Breast epithelium (tissue), 3 donors: ENCODE measurements around the gene PRKG1.

Experiments
- CTCF ChIP-seq, 3 donors: fragments of 450-650 bp; IDR thresholded peaks; one replicate each; pipeline ENCODE4 v1.5.1; 2016 to 2017; ENCODE audit warnings: antibody characterized with exemption in 3 of 3, mild to moderate bottlenecking in 3 of 3, moderate library complexity in 3 of 3
- POLR2A ChIP-seq: fragments of 450-650 bp; IDR thresholded peaks from one replicate; pipeline ENCODE4 v1.6.1; 2016; ENCODE audit warnings: antibody characterized with exemption, mild to moderate bottlenecking, moderate library complexity
- POLR2AphosphoS5 ChIP-seq, 3 donors: sonication (generic); formaldehyde crosslinking; IDR thresholded peaks; one replicate each; pipeline ENCODE4 v1.6.1; 2017; ENCODE audit warnings: antibody characterized with exemption in 3 of 3

GRCh38 chr10:51215951-51216834 is 141.9 kb downstream of the PRKG1 start:
- no peak for TF ChIP-seq CTCF (IDR thresholded peaks at IDR 0.05)
- no peak for TF ChIP-seq POLR2A
- no peak for TF ChIP-seq POLR2AphosphoS5 (IDR thresholded peaks at IDR 0.05)
